Tibial nerve (tissue), 4 donors: ENCODE measurements around the gene PLCG1. TPM values are rescaled to one million over a fixed set of nuclear protein-coding genes. Genes with fewer than 3 reads are reported as not detected.

Experiments used
- DNase-seq, 2 donors: peaks; one replicate each; pipeline ENCODE4 v3.0.0-alpha.2; 2019; ENCODE audit warnings: low spot score in 2 of 2
- H3K27ac ChIP-seq, 4 donors: fragments of 200-600 bp; sonication (generic) in 3 of 4; one replicate each; pipeline ENCODE4 v1.5.1; 2017 to 2019; ENCODE audit warnings: mild to moderate bottlenecking in 1 of 4
- H3K27me3 ChIP-seq, 2 donors: fragments of 200-600 bp; sonication (generic) in 1 of 2; one replicate each; pipeline versions ENCODE4 v1.5.1 to v1.6.0; 2017 to 2019
- H3K36me3 ChIP-seq, 3 donors: fragments of 200-600 bp; sonication (generic); one replicate each; pipeline ENCODE4 v1.5.1; 2018 to 2019
- H3K4me1 ChIP-seq, 4 donors: fragments of 200-600 bp; sonication (generic) in 3 of 4; one replicate each; pipeline ENCODE4 v1.5.1; 2017 to 2019
- H3K4me3 ChIP-seq, 4 donors: fragments of 200-600 bp; sonication (generic) in 3 of 4; one replicate each; pipeline ENCODE4 v1.5.1; 2017 to 2019; ENCODE audit warnings: mild to moderate bottlenecking in 1 of 4, moderate library complexity in 1 of 4
- H3K9me3 ChIP-seq, 4 donors: fragments of 200-600 bp; sonication (generic) in 3 of 4; one replicate each; pipeline ENCODE4 v1.5.1; 2017 to 2019
- CTCF ChIP-seq, 5 experiments: fragments of 200-600 bp in 3 of 5; fragments of 450-650 bp in 2 of 5; sonication (generic) in 3 of 5; IDR thresholded peaks; one replicate each; pipeline ENCODE4 v1.5.1; 2016 to 2019; ENCODE audit warnings: antibody characterized with exemption in 5 of 5, mild to moderate bottlenecking in 3 of 5, moderate library complexity in 2 of 5
- EP300 ChIP-seq, 2 donors: sonication (generic); formaldehyde crosslinking; IDR thresholded peaks; one replicate each; pipeline ENCODE4 v1.6.1; 2017; ENCODE audit warnings: antibody characterized with exemption in 2 of 2, mild to moderate bottlenecking in 1 of 2
- POLR2A ChIP-seq, 2 donors: fragments of 450-650 bp; IDR thresholded peaks; one replicate each; pipeline ENCODE4 v1.6.1; 2017; ENCODE audit warnings: antibody characterized with exemption in 2 of 2, mild to moderate bottlenecking in 2 of 2, moderate library complexity in 2 of 2
- WGBS, 2 donors: methylation state at CpG; one replicate each; pipeline ENCODE4 v1.1.5; 2018; 5-methylcytosine and 5-hydroxymethylcytosine counted together
- total RNA-seq, 4 donors: library from RNA; depleted of rRNA; stranded (reverse); fragments of >200 nt; gene quantifications; one replicate each; pipeline ENCODE4 v1.1.0, GENCODE V29; 2016

The PLCG1 gene
- total RNA-seq, 4 donors from 2014 or later, result 127 to 165 (median 144) TPM

- Histone ChIP-seq H3K27me3 (no peaks in the 10 kb centered on the region), H3K4me1 (peaks cover 0 to 17% (median 3%) of the 10 kb centered on the region in 4 donors), H3K4me3 (no peak overlapping the region), H3K36me3 (no peaks in the 10 kb centered on the region), H3K27ac (peak overlapping the region in 2 of 4 donors; percentile 20 to 31), H3K9me3 (no peaks in the 10 kb centered on the region)
- TF ChIP-seq POLR2A (IDR thresholded peaks at IDR 0.05), result no peak
- no peak for TF ChIP-seq CTCF (IDR thresholded peaks at IDR 0.05)
- no peak for TF ChIP-seq EP300 (IDR thresholded peaks at IDR 0.05)
- 83 to 95% methylated on average over 1 of the region's 1 CpG for WGBS, 2 donors
- DNase-seq, result no peak
Observed at GRCh38 chr20:41213150-41213820, 75.9 kb downstream of the PLCG1 start.

- H3K9me3 ChIP-seq, result no peaks in the 10 kb centered on the region
- H3K27ac ChIP-seq, result peak overlapping the region in 1 of 4 donors; percentile 33
- 92% methylated on average over 3 of the region's 3 CpGs for WGBS, 2 donors
- no peaks in the 10 kb centered on the region for H3K27me3 ChIP-seq
- no peak for TF ChIP-seq EP300 (IDR thresholded peaks at IDR 0.05)
- TF ChIP-seq POLR2A (IDR thresholded peaks at IDR 0.05), result no peak
- TF ChIP-seq CTCF (IDR thresholded peaks at IDR 0.05), result no peak
- no peak overlapping the region for H3K4me3 ChIP-seq
- DNase-seq, result no peak
- no peaks in the 10 kb centered on the region for H3K36me3 ChIP-seq
- H3K4me1 ChIP-seq, result peaks cover 2 to 26% (median 8%) of the 10 kb centered on the region in 4 donors
Observed at GRCh38 chr20:41214202-41214601, 76.9 kb downstream of the PLCG1 start.

- Histone ChIP-seq H3K9me3 (no peaks in the 10 kb centered on the region), H3K36me3 (no peaks in the 10 kb centered on the region), H3K4me1 (peaks cover 2 to 30% (median 10%) of the 10 kb centered on the region in 4 donors), H3K4me3 (no peak overlapping the region), H3K27me3 (no peaks in the 10 kb centered on the region), H3K27ac (no peak overlapping the region)
- WGBS, 2 donors, result 95 to 98% methylated on average over 3 of the region's 3 CpGs
- no peak for DNase-seq
- no peak for TF ChIP-seq CTCF (IDR thresholded peaks at IDR 0.05)
- no peak for TF ChIP-seq EP300 (IDR thresholded peaks at IDR 0.05)
- TF ChIP-seq POLR2A (IDR thresholded peaks at IDR 0.05), result no peak
Observed at GRCh38 chr20:41214666-41215065, 77.3 kb downstream of the PLCG1 start.

GRCh38 chr20:41217422-41217821 is 80.1 kb downstream of the PLCG1 start:
- Histone ChIP-seq H3K36me3 (no peaks in the 10 kb centered on the region), H3K9me3 (no peaks in the 10 kb centered on the region), H3K27me3 (no peaks in the 10 kb centered on the region), H3K4me1 (peaks cover 2 to 47% (median 18%) of the 10 kb centered on the region in 4 donors), H3K4me3 (no peak overlapping the region), H3K27ac (peak overlapping the region in 2 of 4 donors; percentile 52 to 58)
- TF ChIP-seq EP300 (IDR thresholded peaks at IDR 0.05) (no peak), CTCF (IDR thresholded peaks at IDR 0.05) (no peak), POLR2A (IDR thresholded peaks at IDR 0.05) (no peak)
- WGBS, 2 donors, result 66 to 67% methylated on average over 5 of the region's 5 CpGs
- no peak for DNase-seq

GRCh38 chr20:41218466-41218865 is 81.1 kb downstream of the PLCG1 start:
- DNase-seq, result no peak
- Histone ChIP-seq H3K27ac (peak overlapping the region in 2 of 4 donors; percentile 52 to 57), H3K9me3 (no peaks in the 10 kb centered on the region), H3K4me1 (peaks cover 0 to 51% (median 17%) of the 10 kb centered on the region in 4 donors), H3K36me3 (no peaks in the 10 kb centered on the region), H3K27me3 (no peaks in the 10 kb centered on the region), H3K4me3 (no peak overlapping the region)
- WGBS, 2 donors, result 31 to 43% methylated on average over 2 of the region's 2 CpGs
- TF ChIP-seq CTCF (IDR thresholded peaks at IDR 0.05), result no peak
- no peak for TF ChIP-seq EP300 (IDR thresholded peaks at IDR 0.05)
- no peak for TF ChIP-seq POLR2A (IDR thresholded peaks at IDR 0.05)
